Uterus (tissue), 4 donors: ENCODE results near the gene ADAMTS14. TPM values are rescaled to one million over a fixed set of nuclear protein-coding genes. Genes with fewer than 3 reads are reported as not detected.

Source experiments
- DNase-seq, 2 donors: peaks; one replicate each; pipeline ENCODE4 v3.0.0-alpha.2; 2019 to 2020
- H3K27ac ChIP-seq, 2 donors: fragments of 200-600 bp; sonication (generic); 1 replicate in 1 of 2; 2 replicates in 1 of 2; pipeline ENCODE4 v1.5.1; 2016 to 2018
- H3K27me3 ChIP-seq, 2 donors: fragments of 200-600 bp; sonication (generic); one replicate each; pipeline ENCODE4 v1.5.1; 2018 to 2019; ENCODE audit warnings: control low read depth in 1 of 2
- H3K36me3 ChIP-seq, 2 donors: fragments of 200-600 bp; sonication (generic); one replicate each; pipeline ENCODE4 v1.5.1; 2019; ENCODE audit warnings: control low read depth in 1 of 2
- H3K4me1 ChIP-seq, 2 donors: fragments of 200-600 bp; sonication (generic); one replicate each; pipeline ENCODE4 v1.5.1; 2018 to 2019; ENCODE audit warnings: control low read depth in 1 of 2
- H3K4me3 ChIP-seq, 2 donors: fragments of 200-600 bp; sonication (generic); 1 replicate in 1 of 2; 2 replicates in 1 of 2; pipeline ENCODE4 v1.5.1; 2018 to 2019; ENCODE audit warnings: mild to moderate bottlenecking in 1 of 2
- H3K9me3 ChIP-seq, 2 donors: fragments of 200-600 bp; sonication (generic); one replicate each; pipeline ENCODE4 v1.5.1; 2019; ENCODE audit warnings: control low read depth in 1 of 2
- POLR2A ChIP-seq, 2 donors: fragments of 450-650 bp; IDR thresholded peaks; one replicate each; pipeline ENCODE4 v1.6.1; 2016; ENCODE audit warnings: antibody characterized with exemption in 2 of 2, mild to moderate bottlenecking in 1 of 2, moderate library complexity in 1 of 2
- intact Hi-C: fragments of 100-400 bp; cut with DNase I; formaldehyde crosslinking; loops from one replicate; pipeline ENCODE4 v1.15.1; 2023; ENCODE audit warnings: low total_unique reads
- total RNA-seq, 4 donors: library from RNA; depleted of rRNA in 3 of 4; stranded (reverse); fragments of >200 nt in 3 of 4; gene quantifications; one replicate each; pipeline versions ENCODE4 v1.1.0 to v1.2.4, GENCODE V29; 2014 to 2023
- TF ChIP-seq, protein P1 (sequence below), 4 experiments: fragments of 200-600 bp in 2 of 4; fragments of 450-650 bp in 2 of 4; sonication (generic) in 2 of 4; IDR thresholded peaks; one replicate each; pipeline ENCODE4 v1.5.1; 2016 to 2019; ENCODE audit warnings: antibody characterized with exemption in 4 of 4, mild to moderate bottlenecking in 2 of 4, moderate library complexity in 1 of 4
- donor health status: DM: yes; HTN: yes; CAD: no.

The ADAMTS14 gene
- total RNA-seq, 4 donors from 2014 or later, result 0.18 to 3.7 TPM; not detected in 2

DNA sequence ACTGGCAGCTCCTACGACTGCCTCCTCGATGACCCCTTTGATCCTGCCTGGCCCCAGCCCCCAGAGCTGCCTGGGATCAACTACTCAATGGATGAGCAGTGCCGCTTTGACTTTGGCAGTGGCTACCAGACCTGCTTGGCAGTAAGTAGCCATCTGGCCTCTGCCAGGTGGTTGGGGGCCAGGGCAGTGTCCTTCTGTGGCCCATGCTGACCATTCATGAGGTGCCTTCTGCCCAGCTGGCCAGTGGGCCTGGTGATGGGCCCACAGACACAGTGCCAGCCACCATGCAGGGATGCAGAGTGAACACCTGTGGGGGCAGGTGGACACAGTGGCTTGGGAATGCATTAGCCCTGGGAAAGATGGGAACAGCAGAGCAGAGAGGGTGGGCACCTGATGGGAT is 62.9 kb downstream of the ADAMTS14 start:
- TF ChIP-seq, protein P1, sequence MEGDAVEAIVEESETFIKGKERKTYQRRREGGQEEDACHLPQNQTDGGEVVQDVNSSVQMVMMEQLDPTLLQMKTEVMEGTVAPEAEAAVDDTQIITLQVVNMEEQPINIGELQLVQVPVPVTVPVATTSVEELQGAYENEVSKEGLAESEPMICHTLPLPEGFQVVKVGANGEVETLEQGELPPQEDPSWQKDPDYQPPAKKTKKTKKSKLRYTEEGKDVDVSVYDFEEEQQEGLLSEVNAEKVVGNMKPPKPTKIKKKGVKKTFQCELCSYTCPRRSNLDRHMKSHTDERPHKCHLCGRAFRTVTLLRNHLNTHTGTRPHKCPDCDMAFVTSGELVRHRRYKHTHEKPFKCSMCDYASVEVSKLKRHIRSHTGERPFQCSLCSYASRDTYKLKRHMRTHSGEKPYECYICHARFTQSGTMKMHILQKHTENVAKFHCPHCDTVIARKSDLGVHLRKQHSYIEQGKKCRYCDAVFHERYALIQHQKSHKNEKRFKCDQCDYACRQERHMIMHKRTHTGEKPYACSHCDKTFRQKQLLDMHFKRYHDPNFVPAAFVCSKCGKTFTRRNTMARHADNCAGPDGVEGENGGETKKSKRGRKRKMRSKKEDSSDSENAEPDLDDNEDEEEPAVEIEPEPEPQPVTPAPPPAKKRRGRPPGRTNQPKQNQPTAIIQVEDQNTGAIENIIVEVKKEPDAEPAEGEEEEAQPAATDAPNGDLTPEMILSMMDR (IDR thresholded peaks at IDR 0.05), result no peak
- TF ChIP-seq POLR2A (IDR thresholded peaks at IDR 0.05), result no peak
- Histone ChIP-seq H3K27ac (no peak overlapping the region), H3K36me3 (no peaks in the 10 kb centered on the region), H3K27me3 (no peaks in the 10 kb centered on the region), H3K9me3 (no peaks in the 10 kb centered on the region), H3K4me1 (no peaks in the 10 kb centered on the region), H3K4me3 (no peak overlapping the region)
- no peak for DNase-seq
- intact Hi-C loops, result no loop called here

DNA sequence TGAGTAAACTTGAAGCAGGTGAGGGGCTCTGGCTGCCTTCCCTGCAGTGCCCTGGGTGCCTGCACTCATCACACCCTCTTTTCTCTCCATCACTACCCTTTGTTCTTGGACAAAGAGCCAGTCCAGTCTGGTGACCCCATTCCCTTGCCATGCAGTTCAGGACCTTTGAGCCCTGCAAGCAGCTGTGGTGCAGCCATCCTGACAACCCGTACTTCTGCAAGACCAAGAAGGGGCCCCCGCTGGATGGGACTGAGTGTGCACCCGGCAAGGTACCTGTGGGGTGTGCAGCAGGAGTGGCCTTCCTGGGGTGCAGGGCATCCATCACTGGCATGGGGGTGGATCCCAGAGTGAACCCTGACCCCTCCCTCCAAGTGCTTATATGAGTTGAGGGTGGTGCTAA is 64.2 kb downstream of the ADAMTS14 start:
- Histone ChIP-seq H3K4me3 (no peak overlapping the region), H3K27me3 (no peaks in the 10 kb centered on the region), H3K9me3 (no peaks in the 10 kb centered on the region), H3K4me1 (no peaks in the 10 kb centered on the region), H3K36me3 (no peaks in the 10 kb centered on the region), H3K27ac (no peak overlapping the region)
- no peak for DNase-seq
- no peak for TF ChIP-seq POLR2A (IDR thresholded peaks at IDR 0.05)
- TF ChIP-seq, protein P1 (IDR thresholded peaks at IDR 0.05), result no peak
- intact Hi-C loops, result no loop called here

DNA sequence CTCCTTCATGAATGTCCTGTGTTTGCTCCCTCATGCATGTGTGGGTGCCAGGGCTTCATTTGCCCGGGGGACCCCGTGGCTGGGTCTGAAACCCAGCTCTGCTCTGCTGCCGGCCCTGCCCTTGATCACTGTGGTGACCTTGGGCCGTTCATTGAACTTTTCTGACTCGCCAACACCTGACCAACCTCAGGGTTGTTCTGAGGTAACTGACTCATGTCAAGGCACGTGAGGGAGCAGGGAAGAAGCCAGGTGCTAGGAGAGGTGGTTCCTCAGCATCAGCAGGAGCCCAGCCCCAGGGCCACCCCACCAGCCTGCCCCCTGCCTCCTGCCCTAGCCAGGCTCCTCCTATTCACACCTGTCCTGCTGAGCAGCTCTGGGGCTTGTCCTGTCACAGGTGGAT is 64.9 kb downstream of the ADAMTS14 start:
- H3K4me3 ChIP-seq, result no peak overlapping the region
- no peaks in the 10 kb centered on the region for H3K9me3 ChIP-seq
- DNase-seq, result no peak
- H3K4me1 ChIP-seq, result no peaks in the 10 kb centered on the region
- H3K27me3 ChIP-seq, result no peaks in the 10 kb centered on the region
- TF ChIP-seq POLR2A (IDR thresholded peaks at IDR 0.05), result no peak
- TF ChIP-seq, protein P1 (IDR thresholded peaks at IDR 0.05), result no peak
- intact Hi-C loops, result no loop called here
- no peaks in the 10 kb centered on the region for H3K36me3 ChIP-seq
- no peak overlapping the region for H3K27ac ChIP-seq

DNA sequence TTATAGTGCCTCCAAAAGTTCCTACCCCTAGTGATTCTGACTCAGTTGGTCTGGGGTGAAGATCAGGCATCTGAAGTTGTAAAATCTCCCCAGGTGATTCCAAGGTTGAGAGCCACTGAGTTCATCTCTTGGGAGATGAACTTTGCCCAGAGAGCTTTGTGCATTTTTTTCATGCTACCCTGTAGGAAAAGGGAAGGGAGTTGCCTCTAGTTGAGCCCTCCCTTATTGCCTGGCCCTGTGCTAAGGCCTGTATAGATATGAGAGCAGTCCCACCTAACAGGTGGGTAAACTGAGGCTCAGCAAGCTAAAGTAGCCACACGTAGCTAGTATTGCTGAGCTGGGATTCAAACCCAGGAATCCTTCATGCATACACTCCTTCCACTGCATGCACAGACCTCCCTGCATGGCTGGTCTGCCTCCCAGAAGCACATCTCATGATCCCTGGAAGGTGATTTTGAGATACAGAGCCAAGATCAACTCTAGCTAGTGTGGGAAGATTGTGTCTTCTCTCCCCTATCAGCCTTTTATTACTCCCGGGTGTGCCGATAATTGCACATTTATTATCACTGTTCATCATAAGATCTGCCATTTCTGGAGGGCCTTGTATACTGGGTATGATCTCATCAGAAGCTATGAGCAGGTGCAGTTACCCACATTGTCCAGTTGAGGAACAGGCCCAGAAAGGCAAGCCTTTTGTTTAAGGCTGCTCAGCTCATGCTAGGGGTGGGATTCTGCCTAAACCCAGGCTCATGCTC is 65.9 kb downstream of the ADAMTS14 start:
- no peak overlapping the region for H3K4me3 ChIP-seq
- H3K36me3 ChIP-seq, result no peaks in the 10 kb centered on the region
- TF ChIP-seq POLR2A (IDR thresholded peaks at IDR 0.05), result no peak
- TF ChIP-seq, protein P1 (IDR thresholded peaks at IDR 0.05), result no peak
- H3K4me1 ChIP-seq, result no peaks in the 10 kb centered on the region
- no peak overlapping the region for H3K27ac ChIP-seq
- intact Hi-C loops, result no loop called here
- no peak for DNase-seq
- no peaks in the 10 kb centered on the region for H3K27me3 ChIP-seq
- no peaks in the 10 kb centered on the region for H3K9me3 ChIP-seq

DNA sequence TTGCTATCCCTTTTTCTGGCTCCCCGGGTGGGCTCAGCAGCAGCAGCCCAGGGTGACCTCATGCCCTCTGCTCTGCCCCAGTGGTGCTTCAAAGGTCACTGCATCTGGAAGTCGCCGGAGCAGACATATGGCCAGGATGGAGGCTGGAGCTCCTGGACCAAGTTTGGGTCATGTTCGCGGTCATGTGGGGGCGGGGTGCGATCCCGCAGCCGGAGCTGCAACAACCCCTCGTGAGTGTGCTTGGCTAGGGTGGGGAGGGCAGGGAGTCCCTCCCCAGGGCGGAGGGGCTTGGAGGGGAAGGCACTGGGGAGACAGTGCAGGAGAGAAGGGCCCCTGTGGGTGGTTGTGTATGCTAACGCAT is 66.4 kb downstream of the ADAMTS14 start:
- no peaks in the 10 kb centered on the region for H3K4me1 ChIP-seq
- DNase-seq, result no peak
- no peaks in the 10 kb centered on the region for H3K36me3 ChIP-seq
- TF ChIP-seq, protein P1 (IDR thresholded peaks at IDR 0.05), result no peak
- TF ChIP-seq POLR2A (IDR thresholded peaks at IDR 0.05), result no peak
- intact Hi-C loops, result no loop called here
- no peaks in the 10 kb centered on the region for H3K27me3 ChIP-seq
- no peak overlapping the region for H3K27ac ChIP-seq
- H3K9me3 ChIP-seq, result no peaks in the 10 kb centered on the region
- H3K4me3 ChIP-seq, result no peak overlapping the region
